IMR-90 (cell line): ENCODE data around the gene NADSYN1. TPM values are rescaled to one million over a fixed set of nuclear protein-coding genes. Genes with fewer than 3 reads are reported as not detected.

Experiments
- ATAC-seq: fragments of 200-7000 bp; cut with Tn5 transposase; 2 replicates; pipeline ENCODE4 v1.9.1; 2020; ENCODE audit warnings: low read depth, mild to moderate bottlenecking, moderate library complexity
- BruUV-seq: library from RNA; stranded (reverse); fragments of 400-500 nt; replicated peaks from 2 replicates; lab custom pipeline; 2021; lab: Mats Ljungman, UMichigan
- CTCF ChIA-PET: fragments of 300-600 bp; formaldehyde crosslinking; extraction: SDS; loops from one replicate; lab custom pipeline; 2021; ENCODE audit warnings: antibody characterized with exemption; lab: Yijun Ruan, JAX
- POLR2A ChIA-PET: fragments of 300-600 bp; sonication (Branson Sonifier 250); formaldehyde crosslinking; loops from one replicate; lab custom pipeline; 2022; ENCODE audit warnings: antibody characterized with exemption; ENCODE audit not compliant: unreplicated experiment; lab: Charles Lee
- DNase-seq: peaks from one replicate; pipeline ENCODE4 v3.0.0; 2013
- H2AFZ ChIP-seq: replicated peaks from 2 replicates; pipeline ENCODE3; 2013; ENCODE audit warnings: low read length, mild to moderate bottlenecking; ENCODE audit not compliant: poor library complexity
- H2AK5ac ChIP-seq: 2 replicates; pipeline ENCODE4 v1.6.1; 2013; ENCODE audit warnings: low read depth, low read length, inconsistent platforms
- H2AK9ac ChIP-seq: replicated peaks from 2 replicates; pipeline ENCODE3; 2013; ENCODE audit warnings: mild to moderate bottlenecking, low read depth, low read length, moderate library complexity; ENCODE audit not compliant: poor library complexity
- H2BK120ac ChIP-seq: 2 replicates; pipeline ENCODE4 v1.6.1; 2013; ENCODE audit warnings: low read depth, low read length, inconsistent platforms
- H2BK15ac ChIP-seq: 3 replicates; pipeline ENCODE4 v1.6.1; 2013; ENCODE audit warnings: low read depth, low read length, inconsistent platforms
- H2BK20ac ChIP-seq: 2 replicates; pipeline ENCODE4 v1.6.1; 2013; ENCODE audit warnings: low read depth, mild to moderate bottlenecking, inconsistent platforms, low read length, moderate library complexity
- H2BK5ac ChIP-seq: 2 replicates; pipeline ENCODE4 v1.6.1; 2013; ENCODE audit warnings: mild to moderate bottlenecking, low read depth, low read length, inconsistent platforms; ENCODE audit not compliant: poor library complexity, severe bottlenecking
- H3K14ac ChIP-seq: replicated peaks from 2 replicates; pipeline ENCODE4 v1.6.1; 2013; ENCODE audit warnings: low read depth, low read length, inconsistent platforms
- H3K18ac ChIP-seq: 2 replicates; pipeline ENCODE4 v1.6.1; 2013; ENCODE audit warnings: low read depth, low read length, control low read depth
- H3K23ac ChIP-seq: 2 replicates; pipeline ENCODE4 v1.6.1; 2013; ENCODE audit warnings: low read depth, low read length, inconsistent platforms
- H3K27ac ChIP-seq: 2 replicates; pipeline ENCODE4 v1.5.1; 2013; ENCODE audit warnings: mild to moderate bottlenecking, control low read depth, low read length; ENCODE audit not compliant: insufficient read depth
- H3K27me3 ChIP-seq: 2 replicates; pipeline ENCODE4 v1.6.1; 2013; ENCODE audit warnings: low read length; ENCODE audit not compliant: control insufficient read depth, insufficient read depth
- H3K36me3 ChIP-seq: 2 replicates; pipeline ENCODE4 v1.6.1; 2013; ENCODE audit warnings: low read length, mixed read lengths; ENCODE audit not compliant: control insufficient read depth, insufficient read depth
- H3K4ac ChIP-seq: 2 replicates; pipeline ENCODE4 v1.6.1; 2013; ENCODE audit warnings: low read depth, low read length, inconsistent platforms
- H3K4me1 ChIP-seq: 2 replicates; pipeline ENCODE4 v1.6.1; 2013; ENCODE audit warnings: low read length, mixed read lengths; ENCODE audit not compliant: control insufficient read depth, insufficient read depth
- H3K4me2 ChIP-seq: 2 replicates; pipeline ENCODE4 v1.6.1; 2013; ENCODE audit warnings: low read depth, mild to moderate bottlenecking, control low read depth, low read length, moderate library complexity
- H3K4me3 ChIP-seq: 2 replicates; pipeline ENCODE4 v1.5.1; 2013; ENCODE audit warnings: low read depth, mild to moderate bottlenecking, control low read depth, low read length, moderate library complexity; ENCODE audit not compliant: insufficient read depth
- H3K56ac ChIP-seq: 2 replicates; pipeline ENCODE4 v1.6.1; 2013; ENCODE audit warnings: low read length, inconsistent platforms; ENCODE audit not compliant: insufficient read depth; ENCODE audit errors: extremely low read depth
- H3K79me1 ChIP-seq, 2 experiments: 2 replicates each; pipeline ENCODE4 v1.6.1; 2013; ENCODE audit warnings: low read length in 2 of 2, inconsistent platforms in 1 of 2, low read depth in 1 of 2
- H3K9ac ChIP-seq: 2 replicates; pipeline ENCODE4 v1.6.1; 2013; ENCODE audit warnings: low read depth, low read length, control low read depth
- H3K9me1 ChIP-seq: 2 replicates; pipeline ENCODE4 v1.6.1; 2013; ENCODE audit warnings: low read length, inconsistent platforms; ENCODE audit not compliant: insufficient read depth
- H3K9me3 ChIP-seq: 2 replicates; pipeline ENCODE4 v1.6.1; 2013; ENCODE audit warnings: low read length; ENCODE audit not compliant: control insufficient read depth, insufficient read depth
- H4K20me1 ChIP-seq: 2 replicates; pipeline ENCODE4 v1.6.1; 2013; ENCODE audit warnings: low read length, inconsistent platforms; ENCODE audit not compliant: insufficient read depth
- H4K5ac ChIP-seq: 2 replicates; pipeline ENCODE4 v1.6.1; 2013; ENCODE audit warnings: mild to moderate bottlenecking, low read depth, low read length, control low read depth
- H4K8ac ChIP-seq, 2 experiments: 2 replicates each; pipeline ENCODE4 v1.6.1; 2013; ENCODE audit warnings: low read depth in 2 of 2, low read length in 2 of 2, control low read depth in 1 of 2, inconsistent platforms in 1 of 2
- H4K91ac ChIP-seq: 2 replicates; pipeline ENCODE4 v1.6.1; 2013; ENCODE audit warnings: low read depth, low read length, inconsistent platforms; ENCODE audit not compliant: insufficient read depth
- BHLHE40 ChIP-seq: fragments of 150-350 bp; IDR thresholded peaks from 2 replicates; pipeline ENCODE4 v1.6.1; 2016; ENCODE audit warnings: mild to moderate bottlenecking, low read depth, low read length
- CEBPB ChIP-seq: IDR thresholded peaks from 2 replicates; pipeline ENCODE4 v1.6.1; 2012; ENCODE audit warnings: low read depth, low read length, improper control_type of control experiment
- CHD1 ChIP-seq: IDR thresholded peaks from 2 replicates; pipeline ENCODE4 v1.6.1; 2012; ENCODE audit warnings: low read depth, low read length, improper control_type of control experiment
- FOS ChIP-seq: fragments of 150-350 bp; IDR thresholded peaks from 2 replicates; pipeline ENCODE4 v1.6.1; 2016; ENCODE audit warnings: low read depth, low read length
- MAFK ChIP-seq: IDR thresholded peaks from 2 replicates; pipeline ENCODE4 v1.6.1; 2012; ENCODE audit warnings: low read depth, low read length, improper control_type of control experiment
- MAZ ChIP-seq: IDR thresholded peaks from 2 replicates; pipeline ENCODE4 v1.6.1; 2012; ENCODE audit warnings: low read depth, mild to moderate bottlenecking, low read length, improper control_type of control experiment, moderate library complexity, borderline replicate concordance
- MXI1 ChIP-seq: IDR thresholded peaks from 2 replicates; pipeline ENCODE4 v1.6.1; 2012; ENCODE audit warnings: low read depth, mild to moderate bottlenecking, low read length, moderate library complexity, borderline replicate concordance
- NFE2L2 ChIP-seq: fragments of 150-350 bp; IDR thresholded peaks from 2 replicates; pipeline ENCODE4 v1.6.1; 2016; ENCODE audit warnings: low read depth, mild to moderate bottlenecking, low read length
- POLR2A ChIP-seq: IDR thresholded peaks from 2 replicates; pipeline ENCODE4 v1.6.1; 2012; ENCODE audit warnings: mild to moderate bottlenecking, low read depth, low read length
- RAD21 ChIP-seq: IDR thresholded peaks from 2 replicates; pipeline ENCODE4 v1.6.1; 2012; ENCODE audit warnings: low read length, improper control_type of control experiment
- RFX5 ChIP-seq: IDR thresholded peaks from 2 replicates; pipeline ENCODE4 v1.8.0; 2012; ENCODE audit warnings: low read depth, mild to moderate bottlenecking, low read length, moderate library complexity
- SMC3 ChIP-seq: fragments of 150-350 bp; IDR thresholded peaks from 2 replicates; pipeline ENCODE4 v1.6.1; 2016; ENCODE audit warnings: low read depth, mild to moderate bottlenecking, antibody characterized with exemption, low read length, moderate library complexity
- WGBS, 2 experiments: methylation state at CpG; one replicate each; pipeline versions ENCODE4 v1.1.5 to v1.1.7; 2013; ENCODE audit warnings: missing lambda C conversion rate in 2 of 2; ENCODE audit not compliant: insufficient read length in 1 of 2; ENCODE audit errors: extremely low coverage in 2 of 2; 5-methylcytosine and 5-hydroxymethylcytosine counted together
- dilution Hi-C: fragments of 300-500 bp; cut with HindIII; formaldehyde crosslinking; loops from one replicate; pipeline ENCODE4 v1.14.3; 2018; ENCODE audit warnings: low sequenced_read_pairs; ENCODE audit not compliant: unreplicated experiment
- in situ Hi-C: fragments of 300-500 bp; cut with MboI; formaldehyde crosslinking; loops from 3 replicates; pipeline ENCODE4 v1.14.3; 2019; ENCODE audit warnings: low sequenced_read_pairs, inconsistent platforms, mixed read lengths
- intact Hi-C: fragments of 100-400 bp; cut with micrococcal nuclease; formaldehyde crosslinking; loops from 2 replicates; pipeline ENCODE4 v1.10.0; 2022
- polyA plus RNA-seq, 3 experiments: library from polyadenylated mRNA; depleted of rRNA; stranded (reverse); fragments of >200 nt; gene quantifications; 2 replicates each; pipeline ENCODE4 v1.2.3, GENCODE V29; 2012; ENCODE audit warnings: low replicate concordance in 1 of 3
- total RNA-seq: library from RNA; depleted of rRNA; stranded (reverse); fragments of >200 nt; gene quantifications from 2 replicates; pipeline ENCODE4 v1.2.3, GENCODE V29; 2012
- TF ChIP-seq, protein P1 (sequence below): fragments of 150-350 bp; IDR thresholded peaks from 2 replicates; pipeline ENCODE4 v1.6.1; 2017; ENCODE audit warnings: mild to moderate bottlenecking, antibody characterized with exemption, low read length, low read depth
- TF ChIP-seq, protein P2 (sequence below): conservative IDR thresholded peaks from 2 replicates; pipeline ENCODE4 v1.5.1; 2012; ENCODE audit warnings: mild to moderate bottlenecking, low read depth, low read length, improper control_type of control experiment
- TF ChIP-seq, protein P3 (sequence below): fragments of 150-350 bp; IDR thresholded peaks from 2 replicates; pipeline ENCODE4 v1.6.1; 2016; ENCODE audit warnings: low read depth, mild to moderate bottlenecking, low read length, moderate library complexity, borderline replicate concordance

NADSYN1 gene
- total and polyA plus RNA-seq, 2 of the 4 experiments (the other 2 are of a cell fraction): 69.5 to 70.4 TPM

- Histone ChIP-seq H3K27ac (no peak overlapping the region), H4K20me1 (no peaks in the 10 kb centered on the region), H3K4ac (no peak overlapping the region), H3K4me3 (no peak overlapping the region), H2BK15ac (no peak overlapping the region), H3K4me1 (no peaks in the 10 kb centered on the region), H4K8ac (no peak overlapping the region), H3K4me2 (no peak overlapping the region), H2AK9ac (peak overlapping the region; percentile 16), H2BK20ac (no peak overlapping the region), H2BK5ac (no peak overlapping the region), H3K18ac (no peak overlapping the region), H2AK5ac (no peak overlapping the region), H4K5ac (no peak overlapping the region), H3K9ac (no peak overlapping the region), H3K23ac (no peak overlapping the region), H3K36me3 (peaks cover 67% of the 10 kb centered on the region), H3K79me1 (no peaks in the 10 kb centered on the region), H3K14ac (no peak overlapping the region), H2AFZ (no peak overlapping the region), H3K9me3 (no peaks in the 10 kb centered on the region), H3K27me3 (no peaks in the 10 kb centered on the region), H3K9me1 (peaks cover 4% of the 10 kb centered on the region; the same call in 1 of the 2 replicates), H2BK120ac (no peak overlapping the region), H3K56ac (no peak overlapping the region), H4K91ac (no peak overlapping the region)
- in situ Hi-C loops (no loop called here), dilution Hi-C loops (no loop called here), intact Hi-C loops (no loop called here)
- CTCF ChIA-PET: no interaction called here
- POLR2A ChIA-PET: no interaction called here
- no peak for TF ChIP-seq RFX5
- TF ChIP-seq BHLHE40: no peak
- TF ChIP-seq, protein P1, sequence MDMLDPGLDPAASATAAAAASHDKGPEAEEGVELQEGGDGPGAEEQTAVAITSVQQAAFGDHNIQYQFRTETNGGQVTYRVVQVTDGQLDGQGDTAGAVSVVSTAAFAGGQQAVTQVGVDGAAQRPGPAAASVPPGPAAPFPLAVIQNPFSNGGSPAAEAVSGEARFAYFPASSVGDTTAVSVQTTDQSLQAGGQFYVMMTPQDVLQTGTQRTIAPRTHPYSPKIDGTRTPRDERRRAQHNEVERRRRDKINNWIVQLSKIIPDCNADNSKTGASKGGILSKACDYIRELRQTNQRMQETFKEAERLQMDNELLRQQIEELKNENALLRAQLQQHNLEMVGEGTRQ: no peak
- TF ChIP-seq RAD21: no peak
- no peak for TF ChIP-seq MAFK
- TF ChIP-seq NFE2L2: no peak
- TF ChIP-seq FOS: no peak
- no peak for TF ChIP-seq MXI1
- TF ChIP-seq MAZ: no peak
- TF ChIP-seq SMC3: no peak
- TF ChIP-seq, protein P2, sequence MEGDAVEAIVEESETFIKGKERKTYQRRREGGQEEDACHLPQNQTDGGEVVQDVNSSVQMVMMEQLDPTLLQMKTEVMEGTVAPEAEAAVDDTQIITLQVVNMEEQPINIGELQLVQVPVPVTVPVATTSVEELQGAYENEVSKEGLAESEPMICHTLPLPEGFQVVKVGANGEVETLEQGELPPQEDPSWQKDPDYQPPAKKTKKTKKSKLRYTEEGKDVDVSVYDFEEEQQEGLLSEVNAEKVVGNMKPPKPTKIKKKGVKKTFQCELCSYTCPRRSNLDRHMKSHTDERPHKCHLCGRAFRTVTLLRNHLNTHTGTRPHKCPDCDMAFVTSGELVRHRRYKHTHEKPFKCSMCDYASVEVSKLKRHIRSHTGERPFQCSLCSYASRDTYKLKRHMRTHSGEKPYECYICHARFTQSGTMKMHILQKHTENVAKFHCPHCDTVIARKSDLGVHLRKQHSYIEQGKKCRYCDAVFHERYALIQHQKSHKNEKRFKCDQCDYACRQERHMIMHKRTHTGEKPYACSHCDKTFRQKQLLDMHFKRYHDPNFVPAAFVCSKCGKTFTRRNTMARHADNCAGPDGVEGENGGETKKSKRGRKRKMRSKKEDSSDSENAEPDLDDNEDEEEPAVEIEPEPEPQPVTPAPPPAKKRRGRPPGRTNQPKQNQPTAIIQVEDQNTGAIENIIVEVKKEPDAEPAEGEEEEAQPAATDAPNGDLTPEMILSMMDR: no peak
- no peak for TF ChIP-seq POLR2A
- TF ChIP-seq, protein P3, sequence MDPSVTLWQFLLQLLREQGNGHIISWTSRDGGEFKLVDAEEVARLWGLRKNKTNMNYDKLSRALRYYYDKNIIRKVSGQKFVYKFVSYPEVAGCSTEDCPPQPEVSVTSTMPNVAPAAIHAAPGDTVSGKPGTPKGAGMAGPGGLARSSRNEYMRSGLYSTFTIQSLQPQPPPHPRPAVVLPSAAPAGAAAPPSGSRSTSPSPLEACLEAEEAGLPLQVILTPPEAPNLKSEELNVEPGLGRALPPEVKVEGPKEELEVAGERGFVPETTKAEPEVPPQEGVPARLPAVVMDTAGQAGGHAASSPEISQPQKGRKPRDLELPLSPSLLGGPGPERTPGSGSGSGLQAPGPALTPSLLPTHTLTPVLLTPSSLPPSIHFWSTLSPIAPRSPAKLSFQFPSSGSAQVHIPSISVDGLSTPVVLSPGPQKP: no peak
- TF ChIP-seq CEBPB: no peak
- TF ChIP-seq CHD1: no peak
- WGBS, 2 experiments: 96% methylated on average over 21 of the region's 33 CpGs; no CpG with 5 or more reads in 1 of the 2 experiments
- no peak for ATAC-seq
- no TSS peak for BruUV-seq
- no peak for DNase-seq
These were observed 20.2 kb downstream of the NADSYN1 start for GRCh38 chr11:71472941-71473792.
